GM12891 (cell line): ENCODE results near the gene VPS51.

ENCODE experiments used
- POLR2A ChIP-seq: IDR thresholded peaks from 2 replicates; pipeline ENCODE4 v1.6.1; 2011; ENCODE audit warnings: low read depth, low read length, control low read depth
- POLR2AphosphoS5 ChIP-seq: IDR thresholded peaks from 2 replicates; pipeline ENCODE4 v1.6.1; 2011; ENCODE audit warnings: low read depth, low read length, control low read depth
- POU2F2 ChIP-seq: IDR thresholded peaks from 2 replicates; pipeline ENCODE4 v1.6.1; 2011; ENCODE audit warnings: low read depth, mild to moderate bottlenecking, control low read depth, low read length, moderate library complexity
- SPI1 ChIP-seq: IDR thresholded peaks from 2 replicates; pipeline ENCODE4 v1.6.1; 2011; ENCODE audit warnings: low read depth, low read length, control low read depth
- TAF1 ChIP-seq: IDR thresholded peaks from 2 replicates; pipeline ENCODE4 v1.6.1; 2011; ENCODE audit warnings: low read depth, low read length, control low read depth

DNA sequence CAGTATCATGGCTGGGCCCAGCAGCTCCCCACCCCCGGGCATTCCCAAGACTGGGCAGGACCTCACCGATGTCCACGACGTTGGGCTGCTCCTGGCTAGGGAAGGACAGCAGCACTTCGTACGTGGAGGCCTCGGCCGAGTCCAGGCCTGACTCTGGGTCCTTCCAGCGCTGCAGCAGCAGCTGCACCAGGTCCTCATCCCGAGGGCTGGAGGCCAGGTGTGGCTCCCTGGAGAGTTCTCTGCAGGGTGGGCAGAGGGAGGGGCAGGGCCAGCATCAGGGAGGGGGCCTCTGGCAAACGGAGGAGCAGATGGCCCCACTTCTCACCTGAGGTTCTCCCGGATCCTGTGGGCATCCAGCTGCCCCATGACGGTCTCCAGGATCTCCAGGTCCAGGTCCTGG is 38.0 kb upstream of the VPS51 start:
- TF ChIP-seq POLR2A = no peak
- no peak for TF ChIP-seq SPI1
- TF ChIP-seq POLR2AphosphoS5 = no peak
- no peak for TF ChIP-seq TAF1
- TF ChIP-seq POU2F2 = no peak
